Peyer's patch (tissue), 4 donors: ENCODE measurements around the gene DNAH14. TPM values are rescaled to one million over a fixed set of nuclear protein-coding genes. Genes with fewer than 3 reads are reported as not detected.
"Not testable (repeated sequence)": the region's sequence is repeated elsewhere in the genome, so short reads cannot be mapped to it uniquely, and the experiment has no call there.

Experiments
- DNase-seq, 3 donors: peaks; one replicate each; pipeline ENCODE4 v3.0.0-alpha.2; 2017 to 2019
- H3K27ac ChIP-seq, 4 donors: fragments of 200-600 bp; sonication (generic); one replicate each; pipeline ENCODE4 v1.5.1; 2016 to 2019
- H3K27me3 ChIP-seq, 2 donors: fragments of 200-600 bp; sonication (generic); one replicate each; pipeline ENCODE4 v1.5.1; 2019
- H3K36me3 ChIP-seq, 3 donors: fragments of 200-600 bp; sonication (generic); one replicate each; pipeline ENCODE4 v1.5.1; 2016 to 2019
- H3K4me1 ChIP-seq, 4 donors: fragments of 200-600 bp; sonication (generic); one replicate each; pipeline ENCODE4 v1.5.1; 2016 to 2019
- H3K4me3 ChIP-seq, 4 donors: fragments of 200-600 bp; sonication (generic); 1 replicate in 3 of 4; 2 replicates in 1 of 4; pipeline ENCODE4 v1.5.1; 2016 to 2019; ENCODE audit warnings: mild to moderate bottlenecking in 1 of 4
- H3K9me3 ChIP-seq, 4 donors: fragments of 200-600 bp; sonication (generic); one replicate each; pipeline ENCODE4 v1.5.1; 2016 to 2019; ENCODE audit warnings: mild to moderate bottlenecking in 1 of 4
- POLR2A ChIP-seq, 2 donors: fragments of 450-650 bp; IDR thresholded peaks; one replicate each; pipeline ENCODE4 v1.5.1; 2017; ENCODE audit warnings: antibody characterized with exemption in 2 of 2, mild to moderate bottlenecking in 2 of 2, moderate library complexity in 2 of 2
- total RNA-seq, 4 donors: library from RNA; depleted of rRNA; stranded (reverse); fragments of >200 nt; gene quantifications; one replicate each; pipeline ENCODE4 v1.1.0, GENCODE V29; 2016
- TF ChIP-seq, protein P1 (sequence below), 6 experiments: fragments of 450-650 bp in 4 of 6; fragments of 200-600 bp in 2 of 6; sonication (generic) in 1 of 6; IDR thresholded peaks; one replicate each; pipeline ENCODE4 v1.5.1; 2017 to 2019; ENCODE audit warnings: antibody characterized with exemption in 6 of 6, mild to moderate bottlenecking in 3 of 6, moderate library complexity in 1 of 6

DNAH14 gene
- total RNA-seq, 4 donors from 2014 or later, result 6.5 to 11.0 (median 7.4) TPM

DNA sequence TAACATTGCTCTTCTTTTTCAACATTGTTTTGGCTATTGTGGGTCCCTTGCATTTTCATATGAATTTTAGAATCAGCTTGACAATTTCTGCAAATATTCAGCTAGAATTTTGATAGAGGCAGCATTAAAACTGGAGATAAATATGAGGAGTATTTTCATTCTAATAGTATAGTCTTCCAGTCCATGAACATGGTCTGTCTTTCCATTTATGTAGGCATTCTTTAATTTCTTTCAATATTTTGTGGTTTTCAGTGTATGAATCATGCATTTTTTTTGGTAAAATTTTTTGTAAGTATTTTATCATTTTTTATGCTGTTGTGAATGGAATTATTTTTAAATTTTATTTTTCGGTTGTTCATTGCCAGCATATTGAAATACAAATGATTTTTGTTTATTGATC, 97.2 kb downstream of the DNAH14 start:
- no peaks in the 10 kb centered on the region for H3K36me3 ChIP-seq
- H3K4me1 ChIP-seq, result no peaks in the 10 kb centered on the region
- no peak for DNase-seq
- no peak for TF ChIP-seq POLR2A (IDR thresholded peaks at IDR 0.05)
- TF ChIP-seq, protein P1, sequence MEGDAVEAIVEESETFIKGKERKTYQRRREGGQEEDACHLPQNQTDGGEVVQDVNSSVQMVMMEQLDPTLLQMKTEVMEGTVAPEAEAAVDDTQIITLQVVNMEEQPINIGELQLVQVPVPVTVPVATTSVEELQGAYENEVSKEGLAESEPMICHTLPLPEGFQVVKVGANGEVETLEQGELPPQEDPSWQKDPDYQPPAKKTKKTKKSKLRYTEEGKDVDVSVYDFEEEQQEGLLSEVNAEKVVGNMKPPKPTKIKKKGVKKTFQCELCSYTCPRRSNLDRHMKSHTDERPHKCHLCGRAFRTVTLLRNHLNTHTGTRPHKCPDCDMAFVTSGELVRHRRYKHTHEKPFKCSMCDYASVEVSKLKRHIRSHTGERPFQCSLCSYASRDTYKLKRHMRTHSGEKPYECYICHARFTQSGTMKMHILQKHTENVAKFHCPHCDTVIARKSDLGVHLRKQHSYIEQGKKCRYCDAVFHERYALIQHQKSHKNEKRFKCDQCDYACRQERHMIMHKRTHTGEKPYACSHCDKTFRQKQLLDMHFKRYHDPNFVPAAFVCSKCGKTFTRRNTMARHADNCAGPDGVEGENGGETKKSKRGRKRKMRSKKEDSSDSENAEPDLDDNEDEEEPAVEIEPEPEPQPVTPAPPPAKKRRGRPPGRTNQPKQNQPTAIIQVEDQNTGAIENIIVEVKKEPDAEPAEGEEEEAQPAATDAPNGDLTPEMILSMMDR (IDR thresholded peaks at IDR 0.05), result no peak
- H3K9me3 ChIP-seq, result no peaks in the 10 kb centered on the region
- no peak overlapping the region for H3K27ac ChIP-seq
- no peaks in the 10 kb centered on the region for H3K27me3 ChIP-seq
- no peak overlapping the region for H3K4me3 ChIP-seq

DNA sequence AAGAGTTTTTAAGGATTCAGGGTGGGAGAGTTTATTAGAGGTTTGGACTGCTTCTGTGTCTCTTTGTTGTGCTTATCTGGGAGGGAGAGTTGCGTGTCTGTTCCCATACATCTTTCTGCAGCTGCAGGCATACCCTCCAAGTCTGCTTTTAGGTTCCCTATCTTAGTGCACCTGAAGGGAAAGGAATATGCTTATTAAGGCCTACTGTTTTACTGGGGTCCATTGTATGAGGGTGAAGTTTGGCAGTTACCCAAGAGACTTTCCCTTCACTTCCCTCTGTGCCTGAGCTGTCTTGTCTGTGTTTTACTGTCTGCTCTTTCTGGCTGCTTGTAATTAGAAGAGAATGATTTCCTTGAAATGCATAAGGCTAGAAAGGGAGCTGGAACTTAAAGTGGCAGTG, 107.0 kb downstream of the DNAH14 start:
- not testable (repeated sequence) for H3K9me3 ChIP-seq, H3K27me3 ChIP-seq, DNase-seq, H3K27ac ChIP-seq, H3K4me3 ChIP-seq, H3K4me1 ChIP-seq, H3K36me3 ChIP-seq

DNA sequence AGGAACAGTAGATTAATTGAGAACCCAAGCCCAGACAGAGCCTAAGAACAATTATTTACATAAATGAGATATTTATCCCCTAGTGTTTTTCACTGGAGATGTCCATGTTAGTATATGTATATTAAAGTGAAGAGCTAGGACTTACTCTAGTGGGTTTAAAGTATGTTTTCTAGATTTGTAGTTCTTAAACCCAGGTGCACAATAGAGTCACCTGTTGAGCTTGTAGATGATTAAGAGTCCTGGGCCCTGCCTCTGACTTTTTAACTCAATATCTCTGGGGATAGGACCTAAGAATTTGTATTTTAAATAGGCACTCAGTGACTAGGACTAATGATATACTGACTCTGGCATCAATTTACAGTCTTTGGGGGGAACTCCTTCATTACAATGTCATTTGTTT, 112.8 kb downstream of the DNAH14 start:
- no peaks in the 10 kb centered on the region for H3K27me3 ChIP-seq
- H3K4me3 ChIP-seq, result no peak overlapping the region
- DNase-seq, result no peak
- no peak overlapping the region for H3K27ac ChIP-seq
- no peaks in the 10 kb centered on the region for H3K4me1 ChIP-seq
- H3K9me3 ChIP-seq, result no peaks in the 10 kb centered on the region
- H3K36me3 ChIP-seq, result no peaks in the 10 kb centered on the region
- TF ChIP-seq, protein P1 (IDR thresholded peaks at IDR 0.05), result no peak
- no peak for TF ChIP-seq POLR2A (IDR thresholded peaks at IDR 0.05)

DNA sequence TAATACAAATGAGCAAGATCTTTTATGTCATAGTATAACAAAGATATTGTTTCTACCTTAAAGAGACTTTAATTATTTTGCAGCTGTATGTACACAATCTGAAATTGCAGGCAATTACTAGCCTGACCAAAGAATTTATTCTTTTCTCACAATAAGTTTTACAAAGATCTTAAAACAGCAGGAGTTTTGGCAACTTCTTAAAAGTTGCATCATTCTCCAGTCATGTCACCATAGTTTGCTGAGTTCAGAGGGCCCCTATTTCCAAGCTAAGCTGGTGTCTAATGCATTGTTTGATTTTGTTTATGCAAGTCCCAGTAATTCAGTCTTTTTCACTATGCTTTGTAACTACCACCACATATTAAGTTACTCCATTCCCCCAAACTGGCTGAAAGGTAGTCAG, 114.8 kb downstream of the DNAH14 start:
- DNase-seq, result no peak
- Histone ChIP-seq H3K36me3 (no peaks in the 10 kb centered on the region), H3K4me1 (no peaks in the 10 kb centered on the region), H3K9me3 (no peaks in the 10 kb centered on the region), H3K27ac (no peak overlapping the region), H3K27me3 (no peaks in the 10 kb centered on the region), H3K4me3 (no peak overlapping the region)
- TF ChIP-seq POLR2A (IDR thresholded peaks at IDR 0.05), result no peak

DNA sequence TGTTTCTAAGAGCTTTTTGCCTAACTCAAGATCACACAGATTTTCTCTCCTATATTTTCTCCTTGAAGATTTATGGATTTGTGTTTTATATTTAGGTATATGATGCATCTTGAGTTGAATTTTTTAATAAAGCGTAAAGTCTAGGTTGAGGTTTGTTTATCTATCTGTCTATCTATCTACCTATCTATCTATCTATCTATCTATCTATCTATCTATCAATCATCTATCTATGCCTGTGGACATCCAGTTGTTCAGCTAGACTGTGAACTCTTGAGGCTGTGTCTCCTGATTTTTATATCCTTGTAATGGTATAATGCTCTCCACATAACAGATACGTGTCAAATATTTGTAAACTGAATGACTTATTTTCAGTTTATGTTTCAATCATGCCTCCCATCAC, 120.1 kb downstream of the DNAH14 start:
- H3K36me3 ChIP-seq, result no peaks in the 10 kb centered on the region
- H3K27ac ChIP-seq, result no peak overlapping the region
- no peaks in the 10 kb centered on the region for H3K27me3 ChIP-seq
- no peak for DNase-seq
- no peaks in the 10 kb centered on the region for H3K4me1 ChIP-seq
- H3K4me3 ChIP-seq, result no peak overlapping the region
- TF ChIP-seq, protein P1 (IDR thresholded peaks at IDR 0.05), result no peak
- no peak for TF ChIP-seq POLR2A (IDR thresholded peaks at IDR 0.05)
- H3K9me3 ChIP-seq, result no peaks in the 10 kb centered on the region

DNA sequence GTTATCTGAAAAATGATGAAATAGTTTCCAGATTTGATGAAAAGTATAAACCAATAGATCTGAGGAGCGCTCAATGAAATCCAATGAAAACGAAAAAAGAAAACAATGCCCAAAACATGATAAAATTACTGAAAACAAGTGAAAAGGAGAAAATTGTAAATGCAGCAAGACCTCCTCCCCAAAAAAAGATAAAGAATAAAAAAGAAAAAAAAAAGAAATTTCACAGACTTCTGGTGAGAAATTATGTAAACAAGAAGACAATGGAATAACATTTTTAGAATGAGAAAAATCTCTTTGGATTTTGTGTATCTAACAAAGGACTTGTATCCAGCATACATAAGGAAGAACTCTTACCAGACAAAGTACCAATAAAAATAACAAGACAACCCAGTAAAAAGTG, 134.2 kb downstream of the DNAH14 start:
- no peak for DNase-seq
- H3K4me3 ChIP-seq, result no peak overlapping the region
- TF ChIP-seq POLR2A (IDR thresholded peaks at IDR 0.05), result no peak
- TF ChIP-seq, protein P1 (IDR thresholded peaks at IDR 0.05), result no peak
- no peaks in the 10 kb centered on the region for H3K36me3 ChIP-seq
- H3K4me1 ChIP-seq, result no peaks in the 10 kb centered on the region
- no peaks in the 10 kb centered on the region for H3K9me3 ChIP-seq
- no peaks in the 10 kb centered on the region for H3K27me3 ChIP-seq
- H3K27ac ChIP-seq, result no peak overlapping the region

DNA sequence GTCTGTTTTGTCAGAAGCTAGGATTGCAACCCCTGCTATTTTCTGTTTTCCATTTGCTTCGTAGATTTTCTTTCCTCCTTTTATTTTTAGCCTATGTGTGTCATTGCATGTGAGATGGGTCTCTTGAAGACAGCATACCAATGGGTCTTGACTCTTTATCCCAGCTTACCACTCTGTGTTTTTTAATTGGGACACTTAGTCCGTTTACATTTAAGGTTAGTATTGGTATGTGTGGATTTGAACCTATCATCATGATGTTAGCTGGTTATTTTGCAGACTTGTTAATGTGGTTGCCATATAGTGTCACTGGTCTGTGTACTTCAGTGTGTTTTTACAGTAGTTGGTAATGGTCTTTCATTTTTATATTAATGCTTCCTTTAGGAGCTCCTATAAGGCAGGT, 141.5 kb downstream of the DNAH14 start:
- no peaks in the 10 kb centered on the region for H3K4me1 ChIP-seq
- peaks cover 0 to 3% (median 0%) of the 10 kb centered on the region in 4 donors for H3K9me3 ChIP-seq
- H3K4me3 ChIP-seq, result no peak overlapping the region
- no peak for DNase-seq
- H3K27ac ChIP-seq, result no peak overlapping the region
- TF ChIP-seq POLR2A (IDR thresholded peaks at IDR 0.05), result no peak
- TF ChIP-seq, protein P1 (IDR thresholded peaks at IDR 0.05), result no peak
- H3K36me3 ChIP-seq, result no peaks in the 10 kb centered on the region
- no peaks in the 10 kb centered on the region for H3K27me3 ChIP-seq
